Stimulated activated CD4-positive, alpha-beta T cell treated with anti-CD3 and anti-CD28 coated beads, TNF-alpha, amount 100 ng/mL, for 48 hours (primary cell): ENCODE data around the gene ZNF10.

Source experiments
- DNase-seq, 3 donors: peaks; one replicate each; pipeline ENCODE4 v3.0.0-alpha.2; 2020; ENCODE audit warnings: low read depth in 3 of 3

ZNF10 gene

GRCh38 chr12:133130038-133130807 lies at the start of gene ZNF10, which contains the start of gene ZNF891:
ZNF10 (plus strand) TSS chr12:133130627; CDS start chr12:133144493, 13,866 bp downstream.
ZNF891 (minus strand) TSS chr12:133130274; CDS start chr12:133121918, 8,356 bp downstream.
- peak; percentile 93 to 94 (median 94) for DNase-seq

GRCh38 chr12:133081159-133081780 lies 49.2 kb upstream of the ZNF10 start:
- no peak for DNase-seq

DNA sequence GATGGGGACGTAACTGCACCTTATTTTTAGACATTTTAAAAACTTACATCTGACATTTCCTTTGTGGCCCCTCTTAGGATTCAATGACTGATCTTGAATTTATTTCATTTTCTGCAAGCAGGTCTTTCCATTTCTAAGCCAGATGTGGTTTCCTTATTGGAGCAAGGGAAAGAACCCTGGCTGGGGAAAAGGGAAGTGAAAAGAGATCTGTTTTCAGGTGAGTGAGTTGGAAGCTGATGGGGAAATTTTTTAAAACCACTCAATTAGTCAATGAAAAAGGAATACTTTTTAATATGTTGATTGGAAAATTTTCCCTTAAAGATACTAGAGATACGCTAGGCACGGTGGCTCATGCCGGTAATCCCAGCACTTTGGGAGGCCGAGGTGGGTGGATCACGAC lies 47.1 kb upstream of the ZNF10 start:
- DNase-seq, result no peak

GRCh38 chr12:133105620-133106019 lies 24.8 kb upstream of the ZNF10 start:
- DNase-seq, result no peak

- no peak for DNase-seq
Observed at GRCh38 chr12:133106253-133106652, 24.2 kb upstream of the ZNF10 start.

- DNase-seq, result no peak
Observed at GRCh38 chr12:133107121-133107520, 23.3 kb upstream of the ZNF10 start.

DNA sequence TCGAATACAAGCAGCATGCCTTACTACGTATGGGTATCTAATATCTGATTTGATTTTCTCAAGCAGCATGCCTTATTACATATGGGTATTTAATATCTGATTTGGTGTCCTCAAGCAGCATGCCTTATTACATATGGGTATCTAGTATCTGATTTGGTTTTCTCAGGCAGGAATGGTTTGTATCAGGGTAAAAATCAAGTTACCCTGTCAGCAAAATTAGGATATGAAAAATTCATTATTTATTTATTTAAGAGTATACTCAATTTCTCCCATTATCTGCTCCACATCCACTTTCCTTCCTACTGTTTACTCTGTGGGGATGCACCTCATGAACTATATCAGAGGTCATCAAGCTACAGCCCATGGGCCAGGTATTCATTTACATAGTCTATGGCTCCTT lies 22.3 kb upstream of the ZNF10 start:
- DNase-seq, result no peak

- no peak for DNase-seq
Observed at GRCh38 chr12:133120385-133121191, 9.8 kb upstream of the ZNF10 start.

GRCh38 chr12:133124674-133125073 lies 5.8 kb upstream of the ZNF10 start:
- no peak for DNase-seq

- peak in 1 of 3 donors; percentile 4 for DNase-seq
Observed at GRCh38 chr12:133129368-133130037, 924 bp upstream of the ZNF10 start.

GRCh38 chr12:133130808-133131128 lies 341 bp downstream of the ZNF10 start:
- DNase-seq, result peak in 1 of 3 donors; percentile 20

GRCh38 chr12:133135747-133136146 lies 5.3 kb downstream of the ZNF10 start:
- no peak for DNase-seq

GRCh38 chr12:133145981-133146380 lies 15.6 kb downstream of the ZNF10 start:
- DNase-seq, result no peak

GRCh38 chr12:133156125-133156690 lies 25.8 kb downstream of the ZNF10 start:
- no peak for DNase-seq

DNA sequence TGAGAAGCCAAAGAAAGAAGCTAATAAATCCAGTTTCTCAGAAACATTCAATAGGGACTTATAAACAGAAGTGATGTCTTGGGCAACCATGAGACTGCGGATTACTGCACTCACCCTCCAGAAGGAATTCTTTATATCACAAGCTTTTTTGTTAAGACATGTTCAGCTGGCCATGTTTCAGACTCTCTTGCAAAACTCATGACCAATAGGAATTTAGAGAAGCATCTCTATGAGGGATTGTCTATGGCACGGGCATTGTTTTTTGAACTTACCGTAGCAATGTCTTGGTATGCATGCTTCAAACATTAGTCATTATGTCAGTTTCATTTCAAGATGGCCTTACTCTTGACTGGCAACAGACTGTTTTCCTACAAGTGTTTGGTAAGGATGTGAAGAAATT lies 35.3 kb downstream of the ZNF10 start:
- no peak for DNase-seq

DNA sequence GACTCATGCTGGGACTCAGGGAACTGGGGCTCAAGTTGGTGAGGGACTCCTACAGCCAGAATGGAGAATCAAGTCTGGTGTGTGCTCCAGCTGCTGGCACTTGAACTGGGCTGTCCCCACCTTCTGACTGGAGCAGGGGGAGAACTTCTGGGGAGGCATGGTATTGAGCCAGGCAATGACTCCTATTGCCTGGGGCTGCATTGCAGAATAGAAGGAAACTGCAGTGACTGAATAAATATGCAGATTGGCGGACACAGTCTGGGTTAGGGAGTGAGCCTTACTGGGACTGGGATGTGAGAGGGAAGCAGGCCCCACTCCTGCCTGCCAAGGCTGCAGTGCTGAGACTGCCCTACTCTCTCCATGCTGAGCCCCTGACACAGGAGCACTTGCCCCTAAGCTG lies 42.1 kb downstream of the ZNF10 start:
- DNase-seq, result no peak

DNA sequence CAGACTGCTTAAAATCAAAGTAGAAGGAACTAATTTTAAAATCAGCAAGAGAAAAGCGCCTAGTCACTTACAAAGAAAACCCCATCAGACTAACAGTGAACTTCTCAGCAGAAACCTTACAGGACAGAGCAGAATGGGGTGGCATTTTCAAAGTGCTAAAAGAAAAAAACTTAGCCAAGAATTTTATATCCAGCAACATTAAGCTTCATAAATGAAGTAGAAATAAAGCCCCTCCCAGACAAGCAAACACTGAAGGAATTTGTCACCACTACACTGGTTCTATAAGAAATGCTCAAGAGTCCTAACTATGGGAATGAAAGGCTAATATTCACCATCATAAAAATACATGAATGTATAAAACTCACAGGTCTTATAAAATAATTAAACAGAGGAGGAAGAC lies 44.5 kb downstream of the ZNF10 start:
- no peak for DNase-seq

DNA sequence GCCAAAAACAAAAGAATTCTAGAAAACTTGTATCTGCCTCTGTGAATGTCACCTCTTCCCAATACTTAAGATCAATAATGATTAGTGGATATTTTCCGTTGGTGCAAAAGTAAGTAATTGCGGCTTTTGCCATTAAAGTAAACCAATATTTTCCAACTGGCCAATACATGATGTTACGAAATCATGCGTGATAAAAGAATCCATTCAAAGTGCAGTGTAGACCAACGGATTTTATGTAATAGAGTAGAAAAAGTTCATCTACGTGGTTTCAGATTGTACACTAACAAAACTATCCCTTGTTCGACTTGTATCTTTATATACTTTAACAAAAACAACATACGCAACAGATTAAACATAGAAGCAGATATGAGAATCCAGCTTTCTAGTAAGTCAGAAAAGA lies 50.2 kb downstream of the ZNF10 start:
- no peak for DNase-seq

DNA sequence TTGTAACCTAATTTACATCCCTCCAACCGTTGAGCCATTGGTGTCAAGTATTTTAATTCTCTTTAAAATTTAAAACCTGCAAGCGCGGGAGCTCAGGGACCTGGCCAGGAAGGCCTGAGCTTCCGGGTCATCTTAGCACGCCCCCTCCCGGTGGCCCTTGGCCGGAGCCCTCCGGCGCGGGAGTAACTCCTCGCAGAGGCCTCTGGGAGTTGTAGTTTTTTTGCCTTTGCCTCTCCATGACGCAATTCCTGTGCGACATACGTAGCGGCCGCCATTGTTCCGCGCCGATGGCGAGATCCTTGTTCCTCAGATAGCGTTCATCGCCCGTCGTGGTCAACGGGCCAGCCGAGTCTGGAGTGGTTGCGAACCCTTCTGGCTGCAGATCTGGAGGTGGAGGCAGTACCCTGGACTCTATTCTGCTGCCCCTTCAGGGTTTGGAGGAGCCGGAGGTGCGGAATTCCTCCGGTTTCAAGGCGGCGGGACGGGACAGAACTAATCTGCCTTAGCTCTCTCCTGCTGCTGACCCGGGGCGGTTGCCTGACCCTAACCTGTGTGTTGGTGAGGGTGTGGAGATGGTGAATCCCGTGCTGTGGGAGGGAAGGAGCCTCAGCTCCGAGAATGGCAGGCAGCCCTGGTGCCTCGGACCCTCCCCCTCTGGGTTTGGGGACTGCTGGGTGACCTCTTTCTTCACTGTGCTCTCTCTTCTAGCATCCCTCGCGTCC lies 51.0 kb downstream of the ZNF10 start, which contains the start of gene ZNF268:
Gene ZNF268 (plus strand): TSS at position 258 of the 722 bp plus-strand sequence. CDS start 503 bp downstream, outside the sequence.
- DNase-seq, result peak; percentile 84 to 93 (median 85)

GRCh38 chr12:133190176-133190575 lies 59.7 kb downstream of the ZNF10 start:
- no peak for DNase-seq

GRCh38 chr12:133192847-133193246 lies 62.4 kb downstream of the ZNF10 start:
- no peak for DNase-seq
